NCI-H524 treated with DMSO at 0.1 percent for 48 hours (cell line): ENCODE data around the gene NOS3.

Experiments
- DNase-seq: peaks from one replicate; lab custom pipeline; 2025; lab: John Stamatoyannopoulos, UW

The NOS3 gene

GRCh38 chr7:151059367-151060112 lies 68.7 kb downstream of the NOS3 start, which contains the start of gene SLC4A2:
Gene SLC4A2, plus strand, starts transcription at chr7:151059589. Its CDS starts 2,399 bp downstream, at chr7:151061988.
- DNase-seq: no peak

GRCh38 chr7:151060113-151060415 lies 69.2 kb downstream of the NOS3 start:
- DNase-seq: no peak

GRCh38 chr7:151060416-151061212 lies 69.8 kb downstream of the NOS3 start:
- DNase-seq: no peak

GRCh38 chr7:151061213-151062110 lies 70.6 kb downstream of the NOS3 start:
- no peak for DNase-seq

GRCh38 chr7:151062111-151062398 lies 71.2 kb downstream of the NOS3 start:
- DNase-seq: no peak

GRCh38 chr7:151062399-151063211 lies 71.8 kb downstream of the NOS3 start:
- no peak for DNase-seq

GRCh38 chr7:151063212-151063561 lies 72.4 kb downstream of the NOS3 start:
- no peak for DNase-seq
